ENCODE data around the gene KLHL24.
"Not testable (repeated sequence)": the region's sequence is repeated elsewhere in the genome, so short reads cannot be mapped to it uniquely, and the experiment has no call there.

Gene KLHL24

GRCh38 chr3:183635107-183635430, 354 bp upstream of the KLHL24 start:
- in situ Hi-C loops (cut with HindIII; ENCODE audit: low sequenced_read_pairs): no loop called here

DNA sequence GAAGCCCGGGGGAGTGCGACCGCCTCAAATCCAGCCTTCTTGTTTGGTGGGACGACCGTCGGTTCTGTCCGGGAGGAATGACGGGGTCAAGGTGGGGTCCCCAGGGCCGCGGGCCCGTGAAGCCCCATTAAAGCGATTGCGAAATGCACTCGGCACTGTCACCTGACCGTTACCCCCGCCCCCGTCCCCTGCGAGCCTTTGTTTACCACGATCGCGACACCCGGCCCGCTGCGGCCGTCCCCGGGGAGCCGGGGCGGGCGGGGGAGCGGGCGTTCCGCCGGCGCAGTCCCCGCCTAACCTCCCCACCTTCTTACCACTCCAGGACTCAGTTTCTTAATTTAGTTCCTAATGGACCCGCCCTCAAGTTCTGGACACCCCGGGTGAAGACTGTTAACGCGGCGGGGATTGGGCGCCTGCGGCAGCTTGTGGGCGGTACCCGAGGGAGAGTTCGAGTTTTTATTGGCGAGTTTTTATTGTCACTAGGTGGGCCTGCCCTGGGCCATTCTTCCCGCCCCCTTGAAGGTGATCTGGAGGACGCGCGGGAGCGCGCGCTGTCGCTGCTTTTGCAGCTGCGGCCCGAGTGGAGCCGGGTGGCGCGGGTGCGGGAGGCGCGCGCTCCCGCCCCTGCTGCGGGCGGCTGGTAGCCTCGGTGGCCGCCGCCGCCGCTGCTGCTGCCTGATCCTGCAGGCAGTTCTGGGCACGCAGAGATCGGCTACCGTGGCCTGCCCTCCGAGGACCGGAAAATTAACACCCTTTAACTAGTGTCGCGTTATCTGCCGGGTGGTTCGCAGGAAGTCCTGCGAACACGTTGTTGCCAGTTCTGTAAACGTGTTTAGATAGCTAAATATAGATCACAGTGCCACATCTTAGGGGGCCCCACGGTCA, 1.0 kb downstream of the KLHL24 start:
- in situ Hi-C loops (cut with HindIII; ENCODE audit: low sequenced_read_pairs): no loop called here

DNA sequence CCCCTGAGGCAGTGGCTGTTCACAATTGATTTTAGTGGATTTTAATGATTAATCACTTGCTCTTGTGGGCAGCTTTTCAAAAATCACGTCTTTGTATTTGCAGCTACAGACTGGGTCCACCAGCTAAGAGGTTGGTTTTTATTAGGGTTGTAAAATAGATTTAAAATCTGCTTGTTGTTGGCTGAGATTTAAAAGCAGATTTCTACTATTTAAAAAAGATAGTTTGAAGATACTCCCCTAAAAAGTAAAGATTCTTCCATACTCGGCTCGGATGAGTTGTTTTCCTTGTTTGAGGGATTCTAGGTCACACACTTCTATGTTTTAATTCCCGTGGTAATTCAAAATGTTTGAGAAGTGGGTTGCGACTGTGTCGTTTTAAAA, 1.7 kb downstream of the KLHL24 start:
- in situ Hi-C loops (cut with HindIII; ENCODE audit: low sequenced_read_pairs): no loop called here

DNA sequence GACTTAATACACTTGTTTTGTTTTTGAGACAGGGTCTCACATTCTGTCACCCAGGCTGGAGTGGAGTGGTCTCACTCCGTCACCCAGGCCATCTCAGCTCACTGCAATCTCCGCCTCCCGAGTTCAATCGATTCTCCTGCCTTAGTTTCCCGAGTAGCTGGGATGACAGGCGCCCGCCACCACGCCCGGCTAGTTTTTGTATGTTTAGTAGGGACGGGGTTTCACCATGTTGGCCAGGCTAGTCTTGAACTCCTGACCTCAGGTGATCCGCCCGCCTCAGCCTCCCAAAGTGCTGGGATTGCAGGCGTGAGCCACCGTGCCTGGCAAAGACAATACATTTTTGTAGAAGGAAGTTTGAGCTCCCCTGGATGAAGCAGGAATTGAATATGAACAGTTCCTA, 2.2 kb downstream of the KLHL24 start:
- in situ Hi-C loops (cut with HindIII; ENCODE audit: low sequenced_read_pairs): not testable (repeated sequence)

DNA sequence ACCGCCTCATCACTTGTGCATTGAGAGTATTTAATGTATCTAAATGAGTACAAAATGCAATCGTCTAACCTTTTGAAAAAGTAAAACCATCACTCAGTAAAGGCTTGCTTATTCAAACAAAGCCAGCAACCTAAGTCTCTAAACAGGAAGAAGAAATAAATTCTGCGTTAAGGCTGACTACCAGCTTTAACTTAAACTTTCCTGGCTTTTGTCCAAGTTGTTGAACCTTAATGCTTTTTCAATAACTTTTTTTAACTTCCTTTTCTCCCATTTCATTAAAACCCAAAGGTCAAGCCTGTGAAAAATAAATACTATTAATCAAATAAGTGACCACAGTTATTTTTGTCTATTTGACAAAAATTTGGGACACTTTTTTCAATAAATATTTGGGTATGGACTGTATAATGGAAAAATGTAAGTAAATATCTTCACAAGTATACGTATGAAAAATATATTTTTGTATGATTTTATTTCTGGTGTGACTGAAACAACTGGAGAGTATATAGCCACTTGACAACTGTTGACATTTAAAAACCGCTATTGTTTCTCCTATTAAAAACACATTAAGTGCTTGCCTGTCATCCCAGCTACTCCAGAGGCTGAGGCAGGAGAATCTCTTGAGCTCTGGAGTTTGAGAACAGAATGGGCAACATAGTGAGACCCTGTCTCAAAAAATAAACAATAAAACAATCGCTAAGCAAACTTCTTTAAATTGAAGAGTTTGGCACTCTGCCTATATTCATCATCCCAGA, 2.9 kb downstream of the KLHL24 start:
- in situ Hi-C loops (cut with HindIII; ENCODE audit: low sequenced_read_pairs): no loop called here

DNA sequence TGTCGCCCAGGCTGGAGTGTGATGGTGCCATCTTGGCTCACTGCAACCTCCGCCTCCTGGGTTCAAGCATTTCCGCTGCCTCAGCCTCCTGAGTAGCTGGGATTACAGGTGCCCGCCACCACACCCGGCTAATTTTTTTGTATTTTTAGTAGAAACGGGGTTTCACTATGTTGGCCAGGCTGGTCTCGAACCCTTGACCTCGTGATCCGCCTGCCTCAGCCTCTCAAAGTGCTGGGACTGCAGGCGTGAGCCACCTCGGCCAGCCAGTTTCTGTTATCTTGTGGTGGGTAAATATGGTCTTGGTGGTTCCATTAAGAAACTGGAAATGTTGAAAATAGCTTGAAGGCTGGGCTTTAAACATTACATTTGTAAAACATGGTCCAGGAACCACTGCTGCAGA, 5.2 kb downstream of the KLHL24 start:
- in situ Hi-C loops (cut with HindIII; ENCODE audit: low sequenced_read_pairs): loop anchor here (5.0 to 10.0 kb wide), 2 partner anchors 62 to 336 kb away; no protein-coding TSS in a partner anchor

DNA sequence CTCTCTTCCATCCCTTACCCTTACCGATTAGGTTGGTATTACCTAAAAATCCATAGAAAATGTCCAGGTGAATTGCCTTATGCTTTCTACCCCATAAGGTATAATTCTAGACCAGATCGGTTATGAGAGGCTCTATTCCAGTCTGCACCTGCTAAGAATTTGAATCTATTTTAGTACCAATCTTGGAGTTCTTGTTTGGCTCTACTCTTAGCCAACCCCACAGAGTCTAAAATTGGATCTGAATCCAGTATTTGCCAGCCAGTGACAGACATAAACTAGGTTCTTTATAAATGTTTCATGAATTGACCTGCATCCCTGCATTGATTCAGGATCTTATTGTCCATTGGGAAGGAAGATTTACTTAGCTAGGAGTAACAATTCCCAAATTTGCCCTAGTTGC, 6.5 kb downstream of the KLHL24 start:
- in situ Hi-C loops (cut with HindIII; ENCODE audit: low sequenced_read_pairs): loop anchor here (5.0 to 10.0 kb wide), 2 partner anchors 60 to 337 kb away; no protein-coding TSS in a partner anchor

- in situ Hi-C loops (cut with HindIII; ENCODE audit: low sequenced_read_pairs): loop anchor here (5.0 to 10.0 kb wide), 2 partner anchors 58 to 339 kb away; no protein-coding TSS in a partner anchor
These were observed 8.8 kb downstream of the KLHL24 start for GRCh38 chr3:183644244-183644643.

DNA sequence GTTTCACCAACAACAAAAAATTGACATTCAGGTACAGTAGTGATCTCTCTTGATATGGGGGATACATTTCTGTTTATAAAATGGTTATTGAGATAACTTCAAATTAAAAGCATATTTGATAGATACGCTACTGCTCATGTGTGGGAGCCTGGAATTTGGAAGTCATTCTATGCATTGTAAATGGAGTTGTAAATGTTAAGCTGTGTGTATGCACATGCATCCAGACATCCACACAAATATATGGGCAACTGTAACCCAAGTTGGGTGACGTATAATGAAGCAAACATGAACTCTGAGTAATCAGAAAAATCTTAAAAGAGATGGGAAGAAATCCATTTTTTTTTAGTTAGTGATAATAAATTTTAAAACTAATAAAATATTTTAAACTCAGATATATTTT, 9.8 kb downstream of the KLHL24 start:
- in situ Hi-C loops (cut with HindIII; ENCODE audit: low sequenced_read_pairs): loop anchor here (10.0 kb wide), 1 partner anchor 340 kb away; no protein-coding TSS in a partner anchor

DNA sequence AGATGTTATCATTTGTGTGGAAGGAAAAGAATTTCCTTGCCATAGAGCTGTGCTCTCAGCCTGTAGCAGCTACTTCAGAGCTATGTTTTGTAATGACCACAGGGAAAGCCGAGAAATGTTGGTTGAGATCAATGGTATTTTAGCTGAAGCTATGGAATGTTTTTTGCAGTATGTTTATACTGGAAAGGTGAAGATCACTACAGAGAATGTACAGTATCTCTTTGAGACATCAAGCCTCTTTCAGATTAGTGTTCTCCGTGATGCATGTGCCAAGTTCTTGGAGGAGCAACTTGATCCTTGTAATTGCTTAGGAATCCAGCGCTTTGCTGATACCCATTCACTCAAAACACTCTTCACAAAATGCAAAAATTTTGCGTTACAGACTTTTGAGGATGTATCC, 15.1 kb downstream of the KLHL24 start:
- in situ Hi-C loops (cut with HindIII; ENCODE audit: low sequenced_read_pairs): no loop called here

DNA sequence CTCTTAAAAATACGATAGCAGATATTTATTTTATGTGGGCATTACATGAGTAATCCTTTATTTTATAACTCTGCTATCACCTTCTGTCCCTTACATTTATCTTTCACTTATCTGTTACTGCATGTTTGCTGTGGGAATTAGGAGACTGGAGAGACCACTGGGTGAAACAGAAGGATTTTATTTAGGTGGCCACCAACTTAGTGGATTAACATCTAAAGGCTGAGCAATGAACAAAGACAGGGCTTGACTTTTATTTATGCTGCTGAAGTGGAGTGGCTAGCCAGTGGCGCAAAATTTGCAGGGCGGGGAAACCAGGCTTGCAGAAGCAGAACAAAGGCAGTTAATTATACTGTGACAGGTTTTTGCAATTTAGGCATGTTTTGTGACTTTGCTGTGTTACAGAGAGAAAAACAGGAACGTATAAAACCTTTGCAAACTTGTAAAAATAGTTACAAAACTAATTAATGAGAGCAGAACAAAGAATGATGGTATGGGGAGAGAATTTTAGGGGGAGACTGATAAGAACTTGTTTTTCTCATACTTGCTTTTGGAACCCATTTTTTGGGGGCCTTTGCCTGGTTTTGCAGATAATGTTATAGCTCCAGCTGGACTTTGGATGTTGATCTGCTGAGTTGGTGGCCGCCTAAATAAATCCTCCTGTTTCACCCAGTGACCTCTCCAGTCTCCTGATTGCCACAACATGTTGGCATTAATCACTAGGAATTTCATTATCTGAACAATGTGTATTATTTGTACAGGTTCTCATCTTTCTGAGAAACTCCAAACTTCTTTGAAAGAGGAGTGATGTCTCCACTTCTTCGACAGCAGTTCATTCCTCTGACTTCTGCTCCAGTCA, 18.0 kb downstream of the KLHL24 start:
- in situ Hi-C loops (cut with HindIII; ENCODE audit: low sequenced_read_pairs): no loop called here

GRCh38 chr3:183654727-183655126, 19.3 kb downstream of the KLHL24 start:
- in situ Hi-C loops (cut with HindIII; ENCODE audit: low sequenced_read_pairs): no loop called here

GRCh38 chr3:183662099-183662498, 26.7 kb downstream of the KLHL24 start:
- in situ Hi-C loops (cut with HindIII; ENCODE audit: low sequenced_read_pairs): no loop called here

GRCh38 chr3:183664913-183665381, 29.5 kb downstream of the KLHL24 start:
- in situ Hi-C loops (cut with HindIII; ENCODE audit: low sequenced_read_pairs): no loop called here

- in situ Hi-C loops (cut with HindIII; ENCODE audit: low sequenced_read_pairs): no loop called here
These were observed 44.6 kb downstream of the KLHL24 start for GRCh38 chr3:183680061-183680460.

GRCh38 chr3:183687705-183688104, 52.3 kb downstream of the KLHL24 start:
- in situ Hi-C loops (cut with HindIII; ENCODE audit: low sequenced_read_pairs): no loop called here

- in situ Hi-C loops (cut with HindIII; ENCODE audit: low sequenced_read_pairs): no loop called here
These were observed 53.5 kb downstream of the KLHL24 start for GRCh38 chr3:183688874-183689273.

DNA sequence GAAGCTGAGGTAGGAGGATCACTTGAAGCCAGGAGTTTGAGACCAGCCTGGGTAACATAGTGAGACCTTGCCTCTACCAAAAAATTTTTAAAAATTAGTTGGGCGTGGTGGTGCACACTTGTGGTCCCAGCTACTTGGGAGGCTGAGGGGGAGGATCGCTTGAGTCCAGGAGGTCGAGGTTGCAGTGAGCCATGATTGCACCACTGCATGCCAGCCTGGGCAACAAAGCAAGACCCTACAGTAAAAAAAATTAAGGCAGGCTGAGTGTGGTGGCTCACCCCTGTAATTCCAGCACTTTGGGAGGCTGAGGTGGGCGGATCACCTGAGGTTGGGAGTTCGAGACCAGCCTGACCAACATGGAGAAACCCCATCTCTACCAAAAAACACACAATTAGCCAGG, 54.2 kb downstream of the KLHL24 start:
- in situ Hi-C loops (cut with HindIII; ENCODE audit: low sequenced_read_pairs): not testable (repeated sequence)

DNA sequence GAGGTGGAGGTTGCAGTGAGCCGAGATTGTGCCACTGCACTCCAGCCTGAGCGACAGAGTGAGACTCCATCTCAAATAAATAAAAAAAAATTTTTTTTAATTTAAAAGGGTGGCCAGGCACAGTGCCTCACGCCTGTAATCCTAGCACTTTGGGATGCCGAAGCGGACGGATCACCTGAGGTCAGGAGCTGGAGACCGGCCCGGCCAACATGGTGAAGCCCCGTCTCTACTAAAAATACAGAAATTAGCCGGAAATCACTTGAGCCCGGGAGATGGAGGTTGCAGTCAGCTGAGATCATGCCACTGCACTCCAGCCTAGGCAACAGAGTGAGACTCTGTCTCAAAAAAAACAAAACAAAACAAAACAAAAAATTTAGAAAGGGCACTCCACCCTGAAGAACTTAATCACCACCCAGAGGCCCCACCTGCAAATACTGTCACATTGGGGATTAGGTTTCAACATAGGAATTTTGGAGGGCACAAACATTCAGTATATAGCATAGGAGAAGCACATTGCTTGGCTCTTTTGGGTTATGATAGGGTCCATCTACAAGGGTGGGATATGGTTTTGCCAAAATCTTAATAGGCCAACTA, 55.1 kb downstream of the KLHL24 start:
- in situ Hi-C loops (cut with HindIII; ENCODE audit: low sequenced_read_pairs): no loop called here

GRCh38 chr3:183692436-183692835, 57.0 kb downstream of the KLHL24 start:
- in situ Hi-C loops (cut with HindIII; ENCODE audit: low sequenced_read_pairs): no loop called here
